GM19023 (cell line): ENCODE measurements around the gene NOTCH3.

Source experiments
- ATAC-seq: cut with Tn5 transposase; IDR thresholded peaks from one replicate; pipeline ENCODE4 v1.9.1; 2021; ENCODE audit warnings: mild to moderate bottlenecking, moderate library complexity; ENCODE audit not compliant: unreplicated experiment

Gene NOTCH3

DNA sequence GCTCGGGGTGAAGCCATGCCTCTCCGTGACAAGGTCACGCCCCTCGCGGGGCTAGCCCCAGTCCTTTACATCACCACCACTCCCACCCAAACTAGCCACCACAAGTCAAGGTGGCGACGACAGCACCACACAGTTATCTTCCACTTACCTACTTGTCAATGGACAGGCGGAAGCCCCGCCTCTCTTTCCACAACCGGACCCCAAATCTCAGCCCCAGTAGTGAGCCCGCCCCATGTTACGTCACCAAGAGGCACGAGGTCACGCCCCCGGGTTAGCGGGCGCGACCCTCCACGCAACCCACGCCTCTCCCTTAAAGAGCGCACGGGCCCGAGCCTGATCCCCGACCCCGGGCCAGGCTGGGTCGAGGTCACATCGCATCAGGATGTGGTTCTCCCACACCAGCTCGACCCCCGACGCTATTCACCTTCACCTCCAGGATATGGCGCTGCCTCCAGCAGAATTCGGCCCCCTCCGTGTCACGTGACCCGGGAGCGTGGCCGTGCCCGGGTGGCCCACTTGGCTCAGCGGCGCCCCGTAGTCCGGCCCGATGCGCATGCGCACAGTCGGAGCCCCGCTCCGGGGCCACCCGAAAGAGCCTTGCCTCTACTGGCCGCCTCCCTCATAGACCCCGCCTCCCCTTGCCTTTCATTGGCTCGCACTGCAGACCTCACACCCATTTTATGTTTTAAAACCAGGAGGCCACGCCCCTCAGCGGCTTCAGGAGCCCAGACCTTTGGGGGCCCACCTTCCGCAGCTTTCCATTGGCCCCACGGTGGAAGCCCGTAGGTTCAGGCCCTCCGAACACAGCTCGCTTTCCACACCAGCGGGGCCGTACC lies 75.3 kb downstream of the NOTCH3 start:
- ATAC-seq = peak; percentile 88

GRCh38 chr19:15124572-15125231 lies 76.1 kb downstream of the NOTCH3 start:
- no peak for ATAC-seq

DNA sequence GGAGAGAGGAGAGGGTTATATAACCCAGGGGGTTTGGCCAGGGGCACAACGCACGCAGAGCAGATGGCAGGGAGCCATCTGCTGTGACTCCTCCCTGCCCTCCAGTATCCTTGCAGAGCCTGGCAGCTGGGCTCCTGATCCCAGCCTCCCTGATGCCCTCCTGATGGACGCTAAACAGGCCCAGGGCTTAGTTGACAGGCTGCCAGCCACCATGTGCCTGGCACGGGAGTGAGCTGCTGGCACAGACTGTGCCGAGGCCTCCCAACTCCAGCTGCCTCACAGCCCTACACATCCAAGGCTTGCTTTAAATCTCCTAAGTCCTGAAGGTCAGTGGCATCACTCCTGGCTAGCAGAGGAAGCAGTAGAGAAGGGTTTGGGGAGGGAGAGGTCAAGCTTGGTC lies 76.9 kb downstream of the NOTCH3 start:
- ATAC-seq = no peak

GRCh38 chr19:15123031-15123890 lies 77.5 kb downstream of the NOTCH3 start:
- no peak for ATAC-seq

GRCh38 chr19:15122331-15123030 lies 78.3 kb downstream of the NOTCH3 start:
- ATAC-seq = no peak

- no peak for ATAC-seq
Observed at GRCh38 chr19:15120135-15121026, 80.4 kb downstream of the NOTCH3 start.

- ATAC-seq = no peak
Observed at GRCh38 chr19:15118789-15119494, 81.9 kb downstream of the NOTCH3 start.

DNA sequence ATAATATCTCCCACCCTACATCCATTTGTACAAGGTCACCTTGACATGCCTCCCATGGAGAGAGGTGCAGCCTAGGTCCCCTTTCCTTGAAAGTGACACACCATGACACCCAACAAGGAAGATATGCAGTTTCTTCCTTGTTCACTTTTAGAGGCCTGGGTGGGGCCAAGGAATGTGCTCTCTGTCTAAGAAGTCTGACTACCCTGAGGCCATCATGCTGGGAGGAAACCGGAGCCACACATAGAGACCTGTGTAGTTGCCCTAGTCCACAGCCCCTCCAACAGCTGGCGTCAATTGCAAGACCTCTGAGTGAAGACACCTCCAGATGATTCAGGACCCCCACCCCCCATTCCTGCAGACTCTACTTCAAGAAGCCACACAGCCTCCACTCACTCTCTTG lies 82.5 kb downstream of the NOTCH3 start:
- no peak for ATAC-seq

DNA sequence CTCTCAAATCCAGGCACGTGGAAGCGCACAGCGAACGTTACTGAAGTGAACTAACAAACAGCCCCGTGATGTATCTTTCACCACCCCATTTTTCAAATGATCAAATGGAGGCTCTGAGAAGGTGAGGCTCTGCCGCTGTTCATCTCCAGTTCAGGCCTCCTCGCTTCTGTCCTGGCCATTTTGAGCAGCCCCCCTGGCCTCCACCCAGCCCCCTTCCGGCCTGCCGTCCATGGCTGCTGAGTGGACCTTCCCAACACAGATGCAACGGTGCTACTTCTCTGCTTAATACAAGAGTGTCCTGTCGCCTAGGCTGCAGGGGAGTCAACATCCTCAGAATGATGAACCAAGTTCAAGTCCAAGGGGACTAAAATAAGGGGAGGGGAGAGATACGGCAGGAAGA lies 83.9 kb downstream of the NOTCH3 start:
- no peak for ATAC-seq

GRCh38 chr19:15115762-15116615 lies 84.8 kb downstream of the NOTCH3 start:
- no peak for ATAC-seq

- no peak for ATAC-seq
Observed at GRCh38 chr19:15115080-15115479, 85.7 kb downstream of the NOTCH3 start.

DNA sequence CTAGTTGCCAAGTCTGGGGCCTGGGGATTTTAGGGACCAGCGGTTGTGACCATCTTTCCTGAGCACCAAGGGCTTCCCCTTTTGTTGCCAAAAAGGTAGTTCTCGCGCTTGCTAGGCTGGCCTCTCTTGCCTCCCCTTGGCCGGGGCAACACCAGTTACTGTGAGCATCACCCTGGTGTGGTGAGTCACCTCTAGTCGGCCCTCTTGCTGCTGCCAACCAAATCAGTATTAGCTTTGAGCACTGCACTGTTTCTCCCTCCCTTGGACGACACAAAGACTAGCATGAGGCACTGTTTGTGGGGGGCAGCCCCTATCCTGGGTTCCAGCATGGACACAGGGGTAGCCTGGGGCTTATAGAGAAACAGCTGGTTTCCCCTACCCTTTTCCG lies 86.6 kb downstream of the NOTCH3 start:
- ATAC-seq = no peak

GRCh38 chr19:15113245-15114152 lies 87.3 kb downstream of the NOTCH3 start:
- ATAC-seq = no peak

DNA sequence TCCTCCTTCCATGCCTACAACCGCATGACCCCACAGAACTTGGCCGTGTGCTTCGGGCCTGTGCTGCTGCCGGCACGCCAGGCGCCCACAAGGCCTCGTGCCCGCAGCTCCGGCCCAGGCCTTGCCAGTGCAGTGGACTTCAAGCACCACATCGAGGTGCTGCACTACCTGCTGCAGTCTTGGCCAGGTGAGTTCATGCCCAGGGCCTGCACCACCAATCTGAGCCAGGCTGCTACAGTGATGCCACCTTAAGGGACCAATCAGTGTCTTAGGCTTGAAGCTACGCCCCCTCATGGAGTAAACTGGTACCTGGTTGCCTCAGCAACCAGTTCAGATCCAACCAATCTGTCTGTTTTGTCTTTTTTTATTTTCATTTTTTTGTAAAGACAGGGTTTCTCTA lies 88.4 kb downstream of the NOTCH3 start:
- ATAC-seq = no peak

- no peak for ATAC-seq
Observed at GRCh38 chr19:15111758-15112157, 89.0 kb downstream of the NOTCH3 start.

- ATAC-seq = no peak
Observed at GRCh38 chr19:15110418-15110815, 90.4 kb downstream of the NOTCH3 start.

DNA sequence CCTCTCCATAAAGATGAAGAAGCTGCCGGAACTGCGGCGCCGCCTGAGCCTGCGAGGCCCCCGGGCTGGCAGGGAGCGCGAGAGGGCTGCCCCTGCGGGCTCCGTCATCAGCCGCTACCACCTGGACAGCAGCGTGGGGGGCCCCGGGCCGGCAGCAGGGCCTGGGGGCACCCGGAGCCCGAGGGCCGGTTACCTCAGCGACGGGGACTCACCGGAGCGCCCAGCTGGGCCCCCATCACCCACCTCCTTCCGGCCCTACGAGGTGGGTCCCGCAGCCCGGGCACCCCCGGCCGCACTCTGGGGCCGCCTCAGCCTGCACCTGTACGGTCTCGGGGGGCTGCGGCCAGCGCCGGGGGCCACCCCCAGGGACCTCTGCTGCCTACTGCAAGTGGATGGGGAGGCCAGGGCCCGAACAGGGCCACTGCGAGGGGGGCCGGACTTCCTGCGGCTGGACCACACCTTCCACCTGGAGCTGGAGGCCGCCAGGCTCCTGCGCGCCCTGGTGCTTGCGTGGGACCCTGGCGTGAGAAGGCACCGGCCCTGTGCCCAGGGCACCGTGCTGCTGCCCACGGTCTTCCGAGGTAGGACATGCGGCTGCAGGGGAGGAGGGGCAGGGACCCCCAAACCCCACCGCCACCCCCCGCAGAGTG lies 90.9 kb downstream of the NOTCH3 start:
- no peak for ATAC-seq
